H1 (cell line): ENCODE results near the gene HSD17B3. TPM values are rescaled to one million over a fixed set of nuclear protein-coding genes. Genes with fewer than 3 reads are reported as not detected.

Source experiments
- CTCF ChIA-PET: fragments of 300-600 bp; sonication (Branson Sonifier 250); formaldehyde crosslinking; loops from one replicate; lab custom pipeline; 2021; ENCODE audit not compliant: partially characterized antibody; lab: Charles Lee
- POLR2A ChIA-PET: fragments of 300-600 bp; sonication (Branson Sonifier 250); formaldehyde crosslinking; loops from one replicate; lab custom pipeline; 2021; ENCODE audit warnings: inconsistent platforms; ENCODE audit not compliant: partially characterized antibody; lab: Charles Lee
- DNase-seq, 2 experiments: peaks; one replicate each; pipeline versions ENCODE4 v3.0.0 to v3.0.0-alpha.2; 2010 to 2022; ENCODE audit warnings: low spot score in 2 of 2, low read depth in 1 of 2, mixed read lengths in 1 of 2
- FAIRE-seq: peaks from 2 replicates; lab custom pipeline; 2011; peaks lifted over from hg19 to GRCh38; lab: Jason Lieb, UNC
- H2AFZ ChIP-seq: 2 replicates; pipeline ENCODE4 v1.8.1; 2012; ENCODE audit warnings: low read length, inconsistent platforms
- H2AK5ac ChIP-seq: 2 replicates; pipeline ENCODE4 v1.6.1; 2013; ENCODE audit warnings: low read depth, low read length
- H2BK120ac ChIP-seq: replicated peaks from 2 replicates; pipeline ENCODE3; 2013; ENCODE audit warnings: low read depth, low read length, inconsistent platforms
- H2BK12ac ChIP-seq: 2 replicates; pipeline ENCODE4 v1.6.1; 2013; ENCODE audit warnings: low read depth, low read length
- H2BK15ac ChIP-seq: 2 replicates; pipeline ENCODE4 v1.6.1; 2013; ENCODE audit warnings: low read length
- H2BK20ac ChIP-seq: 2 replicates; pipeline ENCODE4 v1.6.1; 2013; ENCODE audit warnings: low read length
- H2BK5ac ChIP-seq: 2 replicates; pipeline ENCODE4 v1.6.1; 2013; ENCODE audit warnings: low read depth, low read length
- H3K14ac ChIP-seq: 2 replicates; pipeline ENCODE4 v1.6.1; 2013; ENCODE audit warnings: inconsistent platforms; ENCODE audit not compliant: insufficient read length
- H3K18ac ChIP-seq: 2 replicates; pipeline ENCODE4 v1.6.1; 2013; ENCODE audit warnings: low read length; ENCODE audit errors: extremely low read depth
- H3K23ac ChIP-seq: 2 replicates; pipeline ENCODE4 v1.6.1; 2013; ENCODE audit warnings: inconsistent platforms; ENCODE audit not compliant: insufficient read length
- H3K23me2 ChIP-seq: 2 replicates; pipeline ENCODE4 v1.6.1; 2013; ENCODE audit warnings: low read depth, low read length
- H3K27ac ChIP-seq: 2 replicates; pipeline ENCODE4 v1.6.1; 2011; ENCODE audit warnings: low read depth, low read length, inconsistent platforms
- H3K27me3 ChIP-seq, 4 experiments: replicated peaks in 1 of 4; 1 replicate in 1 of 4; 2 replicates in 3 of 4; pipeline versions ENCODE4 v1.6.1 to v1.8.1; 2011 to 2013; ENCODE audit warnings: low read length in 3 of 4, mild to moderate bottlenecking in 3 of 4, inconsistent platforms in 2 of 4, mixed read lengths in 2 of 4, moderate library complexity in 1 of 4; ENCODE audit not compliant: control insufficient read depth in 3 of 4, insufficient read depth in 3 of 4; ENCODE audit errors: extremely low read depth in 1 of 4
- H3K36me3 ChIP-seq, 4 experiments: 2 replicates each; pipeline versions ENCODE4 v1.6.1 to v1.8.1; 2011 to 2013; ENCODE audit warnings: mild to moderate bottlenecking in 4 of 4, low read length in 3 of 4, moderate library complexity in 2 of 4, control low read depth in 1 of 4, inconsistent platforms in 1 of 4; ENCODE audit not compliant: insufficient read depth in 4 of 4, control insufficient read depth in 2 of 4
- H3K4ac ChIP-seq: replicated peaks from 2 replicates; pipeline ENCODE3; 2013; ENCODE audit warnings: low read length, low read depth, mixed read lengths, inconsistent platforms; ENCODE audit not compliant: insufficient read length
- H3K4me1 ChIP-seq, 4 experiments: replicated peaks in 1 of 4; 1 replicate in 1 of 4; 2 replicates in 3 of 4; pipeline versions ENCODE4 v1.6.1 to v1.8.1; 2011 to 2013; ENCODE audit warnings: low read length in 3 of 4, inconsistent platforms in 2 of 4, mixed read lengths in 1 of 4; ENCODE audit not compliant: insufficient read depth in 4 of 4, control insufficient read depth in 3 of 4
- H3K4me2 ChIP-seq, 2 experiments: 2 replicates each; pipeline versions ENCODE4 v1.6.1 to v1.8.1; 2011 to 2013; ENCODE audit warnings: low read depth in 2 of 2, low read length in 2 of 2, control low read depth in 1 of 2, inconsistent platforms in 1 of 2, mild to moderate bottlenecking in 1 of 2; ENCODE audit not compliant: insufficient read depth in 1 of 2
- H3K4me3 ChIP-seq, 4 experiments: fragments of 200-600, 300-600 bp in 1 of 4; sonication (generic), shearing (Covaris generic), sonication (Bioruptor Twin) in 1 of 4; 2 replicates each; pipeline versions ENCODE4 v1.5.1 to v1.8.1; 2011 to 2016; ENCODE audit warnings: low read length in 4 of 4, low read depth in 3 of 4, control low read depth in 2 of 4, inconsistent platforms in 2 of 4, mild to moderate bottlenecking in 2 of 4, mixed read lengths in 1 of 4, moderate library complexity in 1 of 4; ENCODE audit not compliant: insufficient read depth in 2 of 4; ENCODE audit errors: extremely low read depth in 1 of 4
- H3K56ac ChIP-seq: replicated peaks from 2 replicates; pipeline ENCODE3; 2013; ENCODE audit warnings: low read depth, mild to moderate bottlenecking, mixed read lengths, low read length, inconsistent platforms; ENCODE audit not compliant: insufficient read length
- H3K79me1 ChIP-seq: 2 replicates; pipeline ENCODE4 v1.6.1; 2013; ENCODE audit warnings: low read depth, low read length, control low read depth
- H3K79me2 ChIP-seq, 2 experiments: 2 replicates each; pipeline versions ENCODE4 v1.6.1 to v1.8.1; 2012 to 2013; ENCODE audit warnings: low read length in 2 of 2, mild to moderate bottlenecking in 2 of 2, inconsistent platforms in 1 of 2; ENCODE audit not compliant: insufficient read depth in 2 of 2, control insufficient read depth in 1 of 2
- H3K9ac ChIP-seq, 4 experiments: replicated peaks in 1 of 4; 1 replicate in 1 of 4; 2 replicates in 3 of 4; pipeline versions ENCODE4 v1.6.1 to v1.8.1; 2011 to 2013; ENCODE audit warnings: low read depth in 3 of 4, low read length in 3 of 4, control low read depth in 2 of 4, mild to moderate bottlenecking in 2 of 4, moderate library complexity in 2 of 4, inconsistent platforms in 1 of 4; ENCODE audit errors: extremely low read depth in 1 of 4
- H3K9me3 ChIP-seq, 2 experiments: 2 replicates each; pipeline versions ENCODE4 v1.6.1 to v1.8.1; 2012 to 2013; ENCODE audit warnings: mild to moderate bottlenecking in 2 of 2, moderate library complexity in 2 of 2, control low read depth in 1 of 2, inconsistent platforms in 1 of 2, low read depth in 1 of 2, low read length in 1 of 2, mixed read lengths in 1 of 2; ENCODE audit not compliant: insufficient read depth in 2 of 2
- H4K20me1 ChIP-seq, 2 experiments: replicated peaks in 1 of 2; 2 replicates each; pipeline versions ENCODE3 to v1.8.1; 2011 to 2013; ENCODE audit warnings: inconsistent platforms in 2 of 2, low read length in 2 of 2, mild to moderate bottlenecking in 1 of 2; ENCODE audit not compliant: insufficient read depth in 2 of 2, control insufficient read depth in 1 of 2
- H4K5ac ChIP-seq: 2 replicates; pipeline ENCODE4 v1.6.1; 2013; ENCODE audit warnings: low read length, low read depth, mixed read lengths, inconsistent platforms; ENCODE audit not compliant: insufficient read length
- H4K8ac ChIP-seq: 2 replicates; pipeline ENCODE4 v1.8.0; 2013; ENCODE audit warnings: mild to moderate bottlenecking, moderate library complexity, low read length, inconsistent platforms; ENCODE audit not compliant: insufficient read depth; ENCODE audit errors: extremely low read depth
- H4K91ac ChIP-seq: replicated peaks from 2 replicates; pipeline ENCODE3; 2013; ENCODE audit warnings: low read length, mixed read lengths, inconsistent platforms; ENCODE audit not compliant: insufficient read length
- BACH1 ChIP-seq: IDR thresholded peaks from 2 replicates; pipeline ENCODE4 v1.6.1; 2012; ENCODE audit warnings: low read length, improper control_type of control experiment
- CHD1 ChIP-seq: IDR thresholded peaks from 2 replicates; pipeline ENCODE4 v1.6.1; 2012; ENCODE audit warnings: low read depth, low read length, improper control_type of control experiment
- CHD2 ChIP-seq: IDR thresholded peaks from 2 replicates; pipeline ENCODE4 v1.6.1; 2012; ENCODE audit warnings: low read length, improper control_type of control experiment
- FOSL1 ChIP-seq: IDR thresholded peaks from 2 replicates; pipeline ENCODE4 v1.6.1; 2011; ENCODE audit warnings: mild to moderate bottlenecking, low read depth, low read length, moderate library complexity; ENCODE audit not compliant: insufficient read depth
- GABPA ChIP-seq: IDR thresholded peaks from 2 replicates; pipeline ENCODE4 v1.6.1; 2011; ENCODE audit warnings: mild to moderate bottlenecking, low read length, moderate library complexity, borderline replicate concordance; ENCODE audit not compliant: insufficient read depth
- NRF1 ChIP-seq: IDR thresholded peaks from 2 replicates; pipeline ENCODE4 v1.6.1; 2011; ENCODE audit warnings: mild to moderate bottlenecking, low read depth, low read length, improper control_type of control experiment
- RBBP5 ChIP-seq: IDR thresholded peaks from 2 replicates; pipeline ENCODE4 v1.7.1; 2012; ENCODE audit warnings: low read depth, mild to moderate bottlenecking, inconsistent platforms, low read length, moderate library complexity, borderline replicate concordance
- RNF2 ChIP-seq: fragments of 200-900, 300-1000 bp; sonication (generic); IDR thresholded peaks from 2 replicates; pipeline ENCODE4 v1.7.1; 2016; ENCODE audit warnings: borderline replicate concordance, low read depth, mild to moderate bottlenecking, antibody characterized with exemption, low read length; ENCODE audit not compliant: poor library complexity, severe bottlenecking; ENCODE audit errors: missing control alignments
- SIRT6 ChIP-seq: IDR thresholded peaks from one replicate; pipeline ENCODE4 v1.7.1; 2012; ENCODE audit warnings: low read length, inconsistent platforms
- TAF1 ChIP-seq: IDR thresholded peaks from 2 replicates; pipeline ENCODE4 v1.6.1; 2011; ENCODE audit warnings: mild to moderate bottlenecking, low read depth, low read length
- TEAD4 ChIP-seq: IDR thresholded peaks from 2 replicates; pipeline ENCODE4 v1.6.1; 2012; ENCODE audit warnings: low read depth, low read length, inconsistent platforms, mixed read lengths
- WGBS, 2 experiments: shearing (Covaris generic) in 1 of 2; methylation state at CpG; one replicate each; pipeline versions ENCODE4 v1.1.6 to v1.1.7; 2013 to 2015; ENCODE audit warnings: low lambda C conversion rate in 2 of 2, mixed read lengths in 2 of 2, inconsistent platforms in 1 of 2, low coverage in 1 of 2, missing lambda C conversion rate in 1 of 2; ENCODE audit not compliant: insufficient replicate concordance in 2 of 2, insufficient coverage in 1 of 2, insufficient read length in 1 of 2; ENCODE audit errors: extremely low coverage in 1 of 2, missing lambda C conversion rate in 1 of 2; 5-methylcytosine and 5-hydroxymethylcytosine counted together
- polyA plus RNA-seq, 7 experiments: library from polyadenylated mRNA; depleted of rRNA in 3 of 7; stranded (reverse) in 5 of 7; unstranded in 2 of 7; fragments of >200 nt in 5 of 7; fragments of 200-250 nt in 2 of 7; gene quantifications; 1 replicate in 5 of 7; 2 replicates in 1 of 7; 4 replicates in 1 of 7; pipeline versions ENCODE4 v1.2.1 to v1.2.3, GENCODE V29; 2011 to 2013; ENCODE audit warnings: missing spikeins in 2 of 7, mixed read lengths in 2 of 7
- total RNA-seq: library from RNA; stranded (reverse); fragmentation: NEBNext Ultra II Directional; extraction: Animal tissue kit (Norgen Biotek cat#: 25700); gene quantifications from 2 replicates; pipeline ENCODE4 v1.2.1, GENCODE V29; 2021

HSD17B3 gene
- total and polyA plus RNA-seq, 2 of the 8 experiments (the other 6 are each of a cell fraction or from before 2014, with no cell fraction given), result not detected

DNA sequence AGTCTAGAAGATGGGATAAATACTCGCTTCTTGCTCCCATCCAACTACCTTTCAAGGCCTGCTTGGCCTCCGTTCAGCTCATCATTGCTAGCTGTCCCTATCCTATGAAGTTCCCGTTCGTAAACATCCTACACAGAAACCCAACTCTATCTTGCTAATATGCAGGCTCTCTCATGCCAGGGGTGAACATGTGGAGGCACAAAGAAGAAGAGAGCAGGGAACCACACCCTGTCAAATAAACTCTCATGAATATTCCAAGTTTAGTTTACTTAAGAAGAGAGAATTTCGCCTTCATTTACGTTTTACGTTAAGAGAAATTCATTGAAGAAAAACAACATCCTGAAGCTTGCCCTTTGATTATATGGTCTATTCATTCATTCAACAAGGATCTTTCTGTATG lies 7.9 kb upstream of the HSD17B3 start:
- Histone ChIP-seq H3K79me1 (no peaks in the 10 kb centered on the region), H4K91ac (no peak overlapping the region), H3K4me3 (no peak overlapping the region), H3K79me2 (no peaks in the 10 kb centered on the region), H3K4ac (no peak overlapping the region), H2BK5ac (no peak overlapping the region), H3K14ac (no peak overlapping the region), H3K4me2 (no peak overlapping the region), H4K5ac (no peak overlapping the region), H3K9me3 (peaks cover 19 to 22% of the 10 kb centered on the region in 2 experiments), H2AK5ac (no peak overlapping the region), H3K36me3 (0 out of 8 replicates have a peak, but pooled peaks cover 0 to 5% (median 0%) of the 10 kb centered on the region in 4 experiments), H2BK20ac (no peak overlapping the region), H3K23me2 (no peaks in the 10 kb centered on the region), H3K4me1 (peaks cover 0 to 4% (median 0%) of the 10 kb centered on the region in 4 experiments; a peak in 1 of 7 replicates), H3K27ac (no peak overlapping the region), H2BK12ac (no peak overlapping the region), H3K23ac (no peak overlapping the region), H3K9ac (no peak overlapping the region), H2BK120ac (no peak overlapping the region), H3K27me3 (no peaks in the 10 kb centered on the region), H3K18ac (no peak overlapping the region), H3K56ac (no peak overlapping the region), H4K8ac (no peak overlapping the region), H4K20me1 (no peaks in the 10 kb centered on the region), H2BK15ac (no peak overlapping the region), H2AFZ (no peak overlapping the region)
- ChIA-PET CTCF (interaction anchor here (0.8 to 4.1 kb wide), 6 partner anchors 8 to 77 kb away, joined by 3 to 18 read pairs (median 3); no protein-coding TSS in a partner anchor), POLR2A (no interaction called here)
- TF ChIP-seq SIRT6 (no peak), TAF1 (no peak), CHD1 (no peak), RNF2 (no peak), FOSL1 (no peak), TEAD4 (no peak), GABPA (no peak), NRF1 (no peak), RBBP5 (no peak), CHD2 (no peak), BACH1 (no peak)
- DNase-seq (no peak), FAIRE-seq (no peak)
- whole genome bisulfite sequencing, 2 experiments, result 90% methylated on average over 7 of the region's 7 CpGs; no CpG with 5 or more reads in 1 of the 2 experiments
